ENCODE data around the gene AIPL1. TPM values are rescaled to one million over a fixed set of nuclear protein-coding genes. Genes with fewer than 3 reads are reported as not detected.

AIPL1 gene
- total and polyA plus RNA-seq, 10 of the 15 experiments (the other 5 are each of a cell fraction or from before 2014, with no cell fraction given) = not detected

- TF ChIP-seq ZBTB11 (CRISPR knock-in tag; IDR thresholded peaks at IDR 0.05) (no peak), POLR2AphosphoS2 (IDR thresholded peaks at IDR 0.05; ENCODE audit: low read depth, low read length) (no peak), MTA2 (IDR thresholded peaks at IDR 0.05; ENCODE audit: low read depth) (no peak), MEF2A (IDR thresholded peaks at IDR 0.05; ENCODE audit: insufficient read depth, low read depth, low read length) (no peak)
These were observed 47.5 kb downstream of the AIPL1 start (continued) for GRCh38 chr17:6387442-6387841.

- SMC1A ChIA-PET (ENCODE audit: uncharacterized antibody, unreplicated experiment) = no interaction called here
- Histone ChIP-seq H3K27ac (ENCODE audit: control insufficient read depth, insufficient read depth) (no peak overlapping the region), H3K27me3 (replicated peaks in 1 of 2; ENCODE audit: control insufficient read depth in 2 of 2, insufficient read depth in 2 of 2, low read length in 1 of 2) (no peaks in the 10 kb centered on the region; a peak in 1 of 4 replicates), H3K9ac (ENCODE audit: control insufficient read depth, insufficient read depth, low read length) (no peak overlapping the region), H4K20me1 (ENCODE audit: control insufficient read depth, insufficient read depth) (no peaks in the 10 kb centered on the region), H3K4me1 (ENCODE audit: control insufficient read depth, insufficient read depth, low read length) (no peaks in the 10 kb centered on the region), H3K79me2 (ENCODE audit: control insufficient read depth, insufficient read depth, low read length) (no peaks in the 10 kb centered on the region), H3K4me3 (no peak overlapping the region), H3K36me3 (ENCODE audit: control insufficient read depth in 2 of 2, insufficient read depth in 2 of 2, low read length in 1 of 2) (no peaks in the 10 kb centered on the region), H3K4me2 (ENCODE audit: control insufficient read depth, insufficient read depth) (no peak overlapping the region), H3K9me3 (replicated peaks; ENCODE audit: control insufficient read depth, insufficient read depth, low read length) (no peaks in the 10 kb centered on the region), H2AFZ (ENCODE audit: control insufficient read depth, low read depth, low read length) (no peak overlapping the region)
- DNase-seq (ENCODE audit: low read depth, low spot score) (no peak), FAIRE-seq (no peak), ATAC-seq (no peak)
- CTCF ChIA-PET = no interaction called here
- no TSS peak for BruUV-seq (replicated peaks)
- RAD21 ChIA-PET (ENCODE audit: unreplicated experiment) = no interaction called here
- in situ Hi-C loops (cut with MboI) (no loop called here), intact Hi-C loops (cut with micrococcal nuclease; ENCODE audit: unreplicated experiment) (no loop called here)
- WGBS (ENCODE audit: insufficient coverage, insufficient replicate concordance, low lambda C conversion rate, missing lambda C conversion rate) = 39% methylated on average over 9 of the region's 9 CpGs
- TF ChIP-seq ZBTB40 (IDR thresholded peaks at IDR 0.05; ENCODE audit: borderline replicate concordance) (peak; percentile 40; the same call in 1 of the 2 replicates), MEF2A (IDR thresholded peaks at IDR 0.05; ENCODE audit: insufficient read depth, low read depth, low read length) (no peak)
- POLR2A ChIA-PET = interaction anchor here (0.6 kb wide), 1 partner anchor 485 kb away, joined by 3 read pairs; no protein-coding TSS in a partner anchor
These were observed 48.8 kb downstream of the AIPL1 start for GRCh38 chr17:6386041-6386630.
